HG03378 (cell line): ENCODE measurements around the gene KCNT1.

Experiments used
- ATAC-seq: cut with Tn5 transposase; IDR thresholded peaks from one replicate; pipeline ENCODE4 v1.9.1; 2021; ENCODE audit warnings: mild to moderate bottlenecking, moderate library complexity; ENCODE audit not compliant: unreplicated experiment

The KCNT1 gene

GRCh38 chr9:135698767-135699166 is 3.2 kb upstream of the KCNT1 start:
- ATAC-seq = no peak

- ATAC-seq = no peak
These were observed 2.5 kb upstream of the KCNT1 start, which contains the start of gene SOHLH1 for GRCh38 chr9:135699440-135699839. Gene SOHLH1 (minus strand): TSS chr9:135699481. CDS start chr9:135699467, 14 bp downstream.

GRCh38 chr9:135700525-135700924 is 1.5 kb upstream of the KCNT1 start:
- no peak for ATAC-seq

GRCh38 chr9:135701067-135701958 is 672 bp upstream of the KCNT1 start:
- no peak for ATAC-seq

- ATAC-seq = no peak
These were observed 1.7 kb downstream of the KCNT1 start for GRCh38 chr9:135703726-135704125.

- no peak for ATAC-seq
These were observed 2.5 kb downstream of the KCNT1 start for GRCh38 chr9:135704483-135704882.

- no peak for ATAC-seq
These were observed 3.4 kb downstream of the KCNT1 start for GRCh38 chr9:135705376-135705775.

- no peak for ATAC-seq
These were observed 4.3 kb downstream of the KCNT1 start for GRCh38 chr9:135706288-135706687.

- no peak for ATAC-seq
These were observed 5.5 kb downstream of the KCNT1 start for GRCh38 chr9:135707252-135708138.

GRCh38 chr9:135708164-135708563 is 6.2 kb downstream of the KCNT1 start:
- ATAC-seq = no peak

- no peak for ATAC-seq
These were observed 9.4 kb downstream of the KCNT1 start for GRCh38 chr9:135711391-135711790.

- no peak for ATAC-seq
These were observed 9.9 kb downstream of the KCNT1 start for GRCh38 chr9:135711881-135712280.

GRCh38 chr9:135712613-135713295 is 10.8 kb downstream of the KCNT1 start:
- no peak for ATAC-seq

GRCh38 chr9:135714242-135715055 is 12.5 kb downstream of the KCNT1 start:
- no peak for ATAC-seq

- no peak for ATAC-seq
These were observed 13.1 kb downstream of the KCNT1 start for GRCh38 chr9:135715056-135715595.

GRCh38 chr9:135716045-135716444 is 14.1 kb downstream of the KCNT1 start:
- no peak for ATAC-seq

- no peak for ATAC-seq
These were observed 15.4 kb downstream of the KCNT1 start for GRCh38 chr9:135717410-135717809.

GRCh38 chr9:135718616-135719015 is 16.6 kb downstream of the KCNT1 start:
- ATAC-seq = no peak

GRCh38 chr9:135719472-135719871 is 17.5 kb downstream of the KCNT1 start:
- ATAC-seq = no peak

- no peak for ATAC-seq
These were observed 20.4 kb downstream of the KCNT1 start for GRCh38 chr9:135722365-135722764.
